ENCODE measurements around the gene ZSCAN30.

Gene ZSCAN30

DNA sequence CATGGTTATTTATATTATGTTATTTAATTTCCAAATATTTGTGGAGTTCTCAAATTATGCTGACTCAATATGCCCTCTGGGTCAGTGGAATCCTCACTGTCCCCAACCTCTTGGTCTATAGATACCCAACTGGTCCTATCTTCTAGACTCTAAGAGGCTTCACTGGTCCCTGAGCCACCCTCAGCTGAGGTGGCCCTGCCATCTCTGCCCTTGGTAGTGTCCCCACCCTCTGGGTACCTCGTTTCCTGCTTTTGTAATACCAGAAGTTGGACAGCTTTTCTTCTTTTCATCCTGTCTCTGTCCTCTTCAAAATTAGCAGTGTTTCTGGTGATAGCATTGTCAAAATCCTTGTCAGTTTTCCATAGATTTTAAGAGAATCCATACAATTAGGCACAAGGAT is 11.9 kb downstream of the ZSCAN30 start:
- Histone ChIP-seq H3K4me1 (ENCODE audit: control insufficient read depth in 1 of 2, insufficient read depth in 2 of 2, low read length in 2 of 2) (no peaks in the 10 kb centered on the region), H3K4me3 (ENCODE audit: low read depth in 1 of 2, low read length in 2 of 2) (no peak overlapping the region), H3K9me3 (ENCODE audit: control insufficient read depth in 1 of 2, low read length in 2 of 2) (no peaks in the 10 kb centered on the region), H3K36me3 (ENCODE audit: control insufficient read depth in 1 of 2, insufficient read depth in 2 of 2, low read length in 2 of 2) (no peaks in the 10 kb centered on the region), H3K27ac (ENCODE audit: low read length) (no peak overlapping the region), H3K27me3 (ENCODE audit: low read depth, low read length) (no peaks in the 10 kb centered on the region)

DNA sequence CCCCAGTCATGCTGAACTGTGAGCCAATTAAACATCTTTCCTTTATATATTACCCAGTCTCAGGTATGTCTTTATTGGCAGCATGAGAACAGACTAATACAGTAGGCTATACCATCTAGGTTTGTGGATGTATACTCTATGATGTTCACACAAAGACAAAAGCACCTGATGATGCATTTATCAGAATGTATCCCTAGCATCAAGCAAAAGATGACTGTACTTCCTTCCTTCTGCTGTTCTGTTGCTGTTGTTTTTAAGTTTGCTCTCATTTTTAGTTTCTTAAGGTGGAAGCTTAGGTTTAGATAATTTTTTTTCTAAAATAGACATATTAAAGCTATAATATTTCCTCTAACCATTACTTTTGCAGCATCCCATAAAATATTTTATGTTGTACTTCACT is 12.4 kb downstream of the ZSCAN30 start:
- Histone ChIP-seq H3K9me3 (ENCODE audit: control insufficient read depth in 1 of 2, low read length in 2 of 2) (no peaks in the 10 kb centered on the region), H3K4me3 (ENCODE audit: low read depth in 1 of 2, low read length in 2 of 2) (no peak overlapping the region), H3K4me1 (ENCODE audit: control insufficient read depth in 1 of 2, insufficient read depth in 2 of 2, low read length in 2 of 2) (no peaks in the 10 kb centered on the region), H3K27me3 (ENCODE audit: low read depth, low read length) (no peaks in the 10 kb centered on the region), H3K27ac (ENCODE audit: low read length) (no peak overlapping the region), H3K36me3 (ENCODE audit: control insufficient read depth in 1 of 2, insufficient read depth in 2 of 2, low read length in 2 of 2) (no peaks in the 10 kb centered on the region)

DNA sequence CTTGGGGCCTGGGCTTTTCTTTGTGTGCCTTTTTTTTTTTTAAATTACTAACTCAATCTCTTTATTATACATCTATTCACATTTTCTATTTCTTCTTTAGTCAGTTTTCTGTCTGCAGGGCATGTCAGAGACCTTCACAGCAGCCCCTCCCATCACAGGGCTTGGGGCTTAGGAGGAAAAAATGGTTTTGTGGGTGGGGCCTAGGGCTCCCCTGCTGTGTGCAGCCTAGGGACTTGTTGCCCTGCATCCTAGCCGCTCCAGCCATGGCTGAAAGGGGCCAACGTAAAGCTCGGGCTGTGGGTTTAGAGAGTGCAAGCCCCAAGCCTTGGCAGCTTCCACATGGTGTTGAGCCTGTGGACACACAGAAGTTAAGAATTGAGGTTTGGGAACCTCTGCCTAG is 13.8 kb downstream of the ZSCAN30 start:
- Histone ChIP-seq H3K27ac (ENCODE audit: low read length) (no peak overlapping the region), H3K4me1 (ENCODE audit: control insufficient read depth in 1 of 2, insufficient read depth in 2 of 2, low read length in 2 of 2) (no peaks in the 10 kb centered on the region), H3K4me3 (ENCODE audit: low read depth in 1 of 2, low read length in 2 of 2) (no peak overlapping the region), H3K36me3 (ENCODE audit: control insufficient read depth in 1 of 2, insufficient read depth in 2 of 2, low read length in 2 of 2) (no peaks in the 10 kb centered on the region), H3K27me3 (ENCODE audit: low read depth, low read length) (no peaks in the 10 kb centered on the region), H3K9me3 (ENCODE audit: control insufficient read depth in 1 of 2, low read length in 2 of 2) (peaks cover 0 to 3% of the 10 kb centered on the region in 2 donors)

DNA sequence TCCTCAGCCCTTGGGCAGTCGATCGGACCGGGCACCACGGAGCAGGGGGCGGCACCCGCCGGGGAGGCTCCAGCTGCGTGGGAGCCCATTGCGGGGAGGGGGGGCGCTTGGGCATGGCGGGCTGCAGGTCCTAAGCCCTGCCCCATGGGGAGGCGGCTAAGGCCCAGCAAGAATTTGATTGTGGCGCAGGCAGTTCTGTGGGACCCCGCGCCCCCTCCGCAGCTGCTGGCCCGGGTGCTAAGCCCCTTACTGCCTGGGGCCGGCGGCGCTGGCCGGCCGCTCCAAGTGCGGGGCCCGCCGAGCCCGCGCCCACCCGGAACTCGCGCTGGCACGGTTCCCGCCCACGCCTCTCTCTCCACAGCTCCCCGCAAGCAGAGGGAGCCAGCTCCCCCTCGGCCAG is 18.4 kb downstream of the ZSCAN30 start:
- Histone ChIP-seq H3K36me3 (ENCODE audit: control insufficient read depth in 1 of 2, insufficient read depth in 2 of 2, low read length in 2 of 2) (no peaks in the 10 kb centered on the region), H3K9me3 (ENCODE audit: control insufficient read depth in 1 of 2, low read length in 2 of 2) (peaks cover 0 to 7% of the 10 kb centered on the region in 2 donors), H3K27me3 (ENCODE audit: low read depth, low read length) (no peaks in the 10 kb centered on the region), H3K4me3 (ENCODE audit: low read depth in 1 of 2, low read length in 2 of 2) (no peak overlapping the region), H3K4me1 (ENCODE audit: control insufficient read depth in 1 of 2, insufficient read depth in 2 of 2, low read length in 2 of 2) (no peaks in the 10 kb centered on the region), H3K27ac (ENCODE audit: low read length) (no peak overlapping the region)

DNA sequence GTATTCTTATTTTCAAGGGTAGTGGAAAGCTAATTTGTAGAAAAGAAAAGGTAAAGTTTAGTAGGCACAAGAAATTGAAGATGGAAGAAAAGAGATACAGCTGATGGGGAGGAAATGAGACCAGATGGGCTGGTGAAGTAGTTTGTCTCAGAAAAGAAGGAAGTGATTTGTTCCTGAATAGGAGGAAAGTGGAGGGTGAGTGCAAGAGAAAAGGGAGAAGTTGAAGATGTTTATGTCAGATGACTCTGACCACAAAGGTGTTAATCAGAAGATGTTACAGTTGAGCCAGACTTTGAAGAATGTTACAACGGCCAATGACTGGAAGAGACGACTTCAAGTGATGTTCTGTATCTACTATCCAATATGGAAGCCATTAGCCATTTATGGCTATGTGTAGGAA is 21.2 kb downstream of the ZSCAN30 start:
- no peaks in the 10 kb centered on the region for H3K27me3 ChIP-seq (ENCODE audit: low read depth, low read length)
- H3K9me3 ChIP-seq (ENCODE audit: control insufficient read depth in 1 of 2, low read length in 2 of 2), result peaks cover 0 to 7% of the 10 kb centered on the region in 2 donors

DNA sequence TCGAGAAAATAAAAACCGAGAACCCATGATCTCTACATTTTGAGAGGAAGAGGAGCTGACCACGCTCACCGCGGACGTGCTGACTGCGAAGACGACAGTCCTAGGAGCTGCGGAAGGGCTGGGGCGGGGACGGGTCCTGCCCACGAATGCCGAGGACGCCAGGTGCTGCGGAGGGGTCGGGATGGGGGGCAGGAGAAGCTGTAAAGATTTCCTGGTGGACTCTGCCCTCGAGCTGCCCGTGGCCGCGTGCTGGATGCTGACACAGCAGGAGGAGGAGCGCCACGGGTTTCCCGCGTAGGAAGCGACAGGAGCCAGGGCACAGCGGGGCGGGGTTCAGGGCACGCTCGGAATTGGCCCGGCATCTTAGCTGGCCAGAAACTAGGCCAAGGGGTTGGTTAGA is 22.2 kb downstream of the ZSCAN30 start:
- Histone ChIP-seq H3K4me1 (ENCODE audit: control insufficient read depth in 1 of 2, insufficient read depth in 2 of 2, low read length in 2 of 2) (no peaks in the 10 kb centered on the region), H3K36me3 (ENCODE audit: control insufficient read depth in 1 of 2, insufficient read depth in 2 of 2, low read length in 2 of 2) (peaks cover 0 to 12% of the 10 kb centered on the region in 2 donors), H3K27ac (ENCODE audit: low read length) (no peak overlapping the region), H3K4me3 (ENCODE audit: low read depth in 1 of 2, low read length in 2 of 2) (peak overlapping the region; percentile 62 to 65), H3K27me3 (ENCODE audit: low read depth, low read length) (no peaks in the 10 kb centered on the region), H3K9me3 (ENCODE audit: control insufficient read depth in 1 of 2, low read length in 2 of 2) (peaks cover 0 to 7% of the 10 kb centered on the region in 2 donors)

More for the DNA sequence above, 21.2 kb downstream of the ZSCAN30 start:
- Histone ChIP-seq H3K27ac (ENCODE audit: low read length) (no peak overlapping the region), H3K36me3 (ENCODE audit: control insufficient read depth in 1 of 2, insufficient read depth in 2 of 2, low read length in 2 of 2) (peaks cover 0 to 5% of the 10 kb centered on the region in 2 donors), H3K4me1 (ENCODE audit: control insufficient read depth in 1 of 2, insufficient read depth in 2 of 2, low read length in 2 of 2) (no peaks in the 10 kb centered on the region), H3K4me3 (ENCODE audit: low read depth in 1 of 2, low read length in 2 of 2) (no peak overlapping the region)

DNA sequence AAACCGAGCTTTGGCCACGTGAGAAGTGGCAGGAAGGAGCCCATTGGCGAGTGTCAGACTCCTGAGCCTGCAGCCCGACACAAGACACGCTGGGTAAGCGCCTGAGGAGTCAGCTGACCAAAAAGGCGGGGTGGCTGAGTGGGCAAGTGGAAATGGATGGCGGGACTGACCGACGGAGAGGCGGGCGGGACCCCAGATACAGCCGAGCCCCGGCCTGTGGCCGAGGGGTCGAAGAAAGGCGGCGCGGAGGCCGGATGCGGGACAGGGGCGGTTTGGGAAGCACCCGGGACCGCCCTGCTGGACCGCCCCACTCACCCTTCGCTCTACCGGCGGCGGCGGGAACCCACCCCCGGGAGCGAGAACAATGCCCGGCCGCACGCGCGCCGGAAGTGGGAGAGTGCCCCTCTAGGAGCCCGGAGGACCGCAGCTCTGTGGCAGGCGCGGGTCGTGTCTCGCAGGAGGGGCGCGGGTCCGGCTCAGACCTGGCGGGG is 22.8 kb downstream of the ZSCAN30 start:
- Histone ChIP-seq H3K9me3 (ENCODE audit: control insufficient read depth in 1 of 2, low read length in 2 of 2) (peaks cover 0 to 7% of the 10 kb centered on the region in 2 donors), H3K27ac (ENCODE audit: low read length) (peak overlapping the region; percentile 41), H3K27me3 (ENCODE audit: low read depth, low read length) (no peaks in the 10 kb centered on the region), H3K4me3 (ENCODE audit: low read depth in 1 of 2, low read length in 2 of 2) (peak overlapping the region; percentile 62 to 65), H3K4me1 (ENCODE audit: control insufficient read depth in 1 of 2, insufficient read depth in 2 of 2, low read length in 2 of 2) (no peaks in the 10 kb centered on the region), H3K36me3 (ENCODE audit: control insufficient read depth in 1 of 2, insufficient read depth in 2 of 2, low read length in 2 of 2) (peaks cover 0 to 18% of the 10 kb centered on the region in 2 donors)

DNA sequence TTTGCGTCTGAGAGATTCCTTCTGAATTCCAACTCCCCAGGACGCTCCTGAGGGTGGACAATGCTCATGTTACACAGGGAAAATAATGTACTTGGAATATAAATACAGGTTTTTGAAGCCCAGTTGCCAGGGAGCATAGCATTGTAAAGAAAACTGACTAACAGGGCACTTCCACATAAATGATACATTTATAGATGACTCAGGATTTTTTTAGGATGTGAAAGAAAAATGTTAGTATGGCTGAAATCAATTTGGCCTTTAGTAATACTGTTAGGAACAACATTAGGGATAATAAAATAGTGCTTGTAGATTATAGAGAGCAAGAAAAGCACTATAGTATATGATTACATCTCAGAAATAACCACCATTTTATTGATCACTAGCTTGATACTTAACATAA is 25.6 kb downstream of the ZSCAN30 start:
- Histone ChIP-seq H3K4me3 (ENCODE audit: low read depth in 1 of 2, low read length in 2 of 2) (no peak overlapping the region), H3K27ac (ENCODE audit: low read length) (no peak overlapping the region), H3K27me3 (ENCODE audit: low read depth, low read length) (no peaks in the 10 kb centered on the region), H3K9me3 (ENCODE audit: control insufficient read depth in 1 of 2, low read length in 2 of 2) (peaks cover 0 to 2% of the 10 kb centered on the region in 2 donors), H3K4me1 (ENCODE audit: control insufficient read depth in 1 of 2, insufficient read depth in 2 of 2, low read length in 2 of 2) (no peaks in the 10 kb centered on the region), H3K36me3 (ENCODE audit: control insufficient read depth in 1 of 2, insufficient read depth in 2 of 2, low read length in 2 of 2) (peaks cover 0 to 32% of the 10 kb centered on the region in 2 donors)

DNA sequence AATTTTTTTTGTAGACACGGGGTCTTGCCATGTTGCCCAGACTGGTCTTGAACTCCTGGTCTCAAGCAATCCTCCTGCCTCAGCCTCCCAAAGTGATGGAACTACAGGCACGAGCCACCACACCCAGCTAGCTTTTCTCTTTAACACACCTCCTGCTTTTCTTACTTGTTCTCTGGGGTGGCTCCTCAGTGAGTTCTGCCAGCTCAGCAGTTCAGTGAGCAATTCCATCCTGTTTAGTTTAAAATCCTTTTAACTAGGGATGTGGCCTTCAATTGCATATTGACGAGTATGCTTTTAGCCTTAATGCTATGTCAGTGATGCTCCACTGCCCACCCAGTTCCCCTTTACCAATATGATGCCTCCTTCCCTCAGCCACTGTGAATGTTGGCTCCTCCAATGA is 33.1 kb downstream of the ZSCAN30 start:
- no peaks in the 10 kb centered on the region for H3K4me1 ChIP-seq (ENCODE audit: control insufficient read depth in 1 of 2, insufficient read depth in 2 of 2, low read length in 2 of 2)
- H3K27me3 ChIP-seq (ENCODE audit: low read depth, low read length), result no peaks in the 10 kb centered on the region
- peaks cover 10 to 65% of the 10 kb centered on the region in 2 donors for H3K36me3 ChIP-seq (ENCODE audit: control insufficient read depth in 1 of 2, insufficient read depth in 2 of 2, low read length in 2 of 2)
- H3K27ac ChIP-seq (ENCODE audit: low read length), result no peak overlapping the region
- H3K9me3 ChIP-seq (ENCODE audit: control insufficient read depth in 1 of 2, low read length in 2 of 2), result peaks cover 0 to 3% of the 10 kb centered on the region in 2 donors
- no peak overlapping the region for H3K4me3 ChIP-seq (ENCODE audit: low read depth in 1 of 2, low read length in 2 of 2)

DNA sequence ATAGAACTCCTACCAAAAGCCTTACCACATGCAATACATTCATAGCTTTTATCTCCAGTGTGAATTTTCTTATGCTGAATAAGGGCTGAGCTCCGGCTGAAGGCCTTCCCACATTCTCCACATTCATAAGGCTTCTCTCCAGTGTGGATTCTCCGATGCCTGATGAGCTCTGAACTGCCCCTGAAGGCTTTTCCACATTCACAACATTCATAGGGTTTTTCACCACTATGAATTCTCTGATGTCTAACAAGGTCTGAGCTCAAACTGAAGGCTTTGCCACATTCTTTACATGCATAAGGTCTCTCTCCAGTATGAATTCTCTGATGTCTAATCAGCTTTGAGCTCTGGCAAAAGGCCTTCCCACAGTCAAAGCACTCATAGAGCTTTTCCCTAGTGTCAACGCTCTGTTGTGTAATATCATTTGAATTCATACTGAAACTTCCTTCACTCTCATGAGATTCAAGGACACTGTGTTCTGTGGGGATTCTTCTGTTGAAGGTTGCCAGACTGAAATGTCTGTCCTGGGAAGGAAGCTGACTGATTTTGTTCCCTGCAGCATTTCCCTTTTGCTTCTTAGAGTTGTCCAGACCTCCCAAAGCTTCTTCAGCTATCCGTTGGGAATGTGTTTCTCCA is 36.3 kb downstream of the ZSCAN30 start:
- no peak overlapping the region for H3K27ac ChIP-seq (ENCODE audit: low read length)
- H3K9me3 ChIP-seq (ENCODE audit: control insufficient read depth in 1 of 2, low read length in 2 of 2), result peaks cover 0 to 3% of the 10 kb centered on the region in 2 donors
- no peak overlapping the region for H3K4me3 ChIP-seq (ENCODE audit: low read depth in 1 of 2, low read length in 2 of 2)
- no peaks in the 10 kb centered on the region for H3K27me3 ChIP-seq (ENCODE audit: low read depth, low read length)
- H3K4me1 ChIP-seq (ENCODE audit: control insufficient read depth in 1 of 2, insufficient read depth in 2 of 2, low read length in 2 of 2), result no peaks in the 10 kb centered on the region
- H3K36me3 ChIP-seq (ENCODE audit: control insufficient read depth in 1 of 2, insufficient read depth in 2 of 2, low read length in 2 of 2), result peaks cover 27 to 68% of the 10 kb centered on the region in 2 donors

DNA sequence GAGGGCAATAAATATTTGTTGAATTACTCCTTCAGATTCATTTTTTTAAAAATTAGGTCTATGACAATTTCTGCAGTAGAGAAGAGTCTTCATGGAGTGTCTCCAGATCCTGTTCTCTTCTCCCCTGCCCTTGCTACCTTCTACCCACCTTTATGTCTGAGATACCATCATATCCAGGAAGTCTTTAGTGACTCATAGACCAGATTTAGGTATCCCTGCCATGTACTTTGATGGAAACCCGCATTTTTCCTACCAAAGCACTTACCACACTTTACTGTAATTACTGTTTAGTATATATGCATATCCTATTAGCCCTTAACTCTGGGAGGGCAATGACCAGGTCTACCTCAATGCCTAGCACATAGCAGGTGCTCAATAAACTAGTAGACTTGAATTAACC is 37.6 kb downstream of the ZSCAN30 start:
- H3K36me3 ChIP-seq (ENCODE audit: control insufficient read depth in 1 of 2, insufficient read depth in 2 of 2, low read length in 2 of 2), result peaks cover 37 to 73% of the 10 kb centered on the region in 2 donors
- H3K4me3 ChIP-seq (ENCODE audit: low read depth in 1 of 2, low read length in 2 of 2), result no peak overlapping the region
- peaks cover 0 to 3% of the 10 kb centered on the region in 2 donors for H3K9me3 ChIP-seq (ENCODE audit: control insufficient read depth in 1 of 2, low read length in 2 of 2)

DNA sequence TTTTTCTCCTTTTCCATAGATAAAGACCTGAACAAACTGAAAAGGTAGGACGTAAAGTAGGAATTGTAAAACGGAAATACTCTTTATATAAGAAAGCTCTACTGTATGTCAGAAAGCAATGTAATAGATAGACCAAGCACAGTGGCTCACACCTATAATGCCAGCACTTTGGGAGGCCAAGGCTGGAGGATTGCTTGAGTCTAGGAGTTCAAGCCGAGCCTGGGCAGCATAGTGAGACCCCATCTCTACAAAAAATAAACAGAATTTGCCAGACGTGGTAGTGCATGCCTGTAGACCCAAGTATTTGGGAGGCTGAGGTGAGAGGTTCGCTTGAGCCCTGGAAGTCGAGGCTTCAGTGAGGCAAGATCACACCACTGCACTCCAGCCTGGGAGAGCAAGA is 41.6 kb downstream of the ZSCAN30 start:
- Histone ChIP-seq H3K27ac (ENCODE audit: low read length) (no peak overlapping the region), H3K4me1 (ENCODE audit: control insufficient read depth in 1 of 2, insufficient read depth in 2 of 2, low read length in 2 of 2) (no peaks in the 10 kb centered on the region), H3K4me3 (ENCODE audit: low read depth in 1 of 2, low read length in 2 of 2) (no peak overlapping the region), H3K27me3 (ENCODE audit: low read depth, low read length) (no peaks in the 10 kb centered on the region), H3K9me3 (ENCODE audit: control insufficient read depth in 1 of 2, low read length in 2 of 2) (no peaks in the 10 kb centered on the region), H3K36me3 (ENCODE audit: control insufficient read depth in 1 of 2, insufficient read depth in 2 of 2, low read length in 2 of 2) (peaks cover 61 to 82% of the 10 kb centered on the region in 2 donors)

More for the DNA sequence above, 37.6 kb downstream of the ZSCAN30 start:
- Histone ChIP-seq H3K4me1 (ENCODE audit: control insufficient read depth in 1 of 2, insufficient read depth in 2 of 2, low read length in 2 of 2) (no peaks in the 10 kb centered on the region), H3K27ac (ENCODE audit: low read length) (no peak overlapping the region), H3K27me3 (ENCODE audit: low read depth, low read length) (no peaks in the 10 kb centered on the region)

Measured in muscle layer of duodenum (tissue), 2 donors.